ENCODE data around the gene FBXW5.

FBXW5 gene

DNA sequence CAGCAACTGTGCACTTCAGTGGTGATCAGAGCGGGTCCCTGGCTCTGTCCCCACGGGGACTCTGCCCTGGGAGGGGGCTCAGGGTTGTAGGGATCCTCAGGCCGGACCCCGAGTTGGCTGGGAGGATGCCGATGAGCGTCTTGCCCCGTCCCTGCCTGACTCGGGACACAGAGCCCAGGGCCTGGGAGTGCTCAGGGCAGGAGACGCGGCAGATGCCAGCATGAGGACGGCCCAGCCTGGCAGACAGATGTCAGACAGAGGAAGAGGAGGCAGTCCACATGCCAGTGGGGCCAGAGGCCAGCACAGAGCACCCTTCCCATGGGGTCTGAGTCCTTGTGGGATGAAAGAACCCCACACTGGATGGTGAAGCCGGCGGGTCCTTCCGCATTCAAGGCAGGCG, 18.8 kb upstream of the FBXW5 start:
- TF ChIP-seq, protein P1, sequence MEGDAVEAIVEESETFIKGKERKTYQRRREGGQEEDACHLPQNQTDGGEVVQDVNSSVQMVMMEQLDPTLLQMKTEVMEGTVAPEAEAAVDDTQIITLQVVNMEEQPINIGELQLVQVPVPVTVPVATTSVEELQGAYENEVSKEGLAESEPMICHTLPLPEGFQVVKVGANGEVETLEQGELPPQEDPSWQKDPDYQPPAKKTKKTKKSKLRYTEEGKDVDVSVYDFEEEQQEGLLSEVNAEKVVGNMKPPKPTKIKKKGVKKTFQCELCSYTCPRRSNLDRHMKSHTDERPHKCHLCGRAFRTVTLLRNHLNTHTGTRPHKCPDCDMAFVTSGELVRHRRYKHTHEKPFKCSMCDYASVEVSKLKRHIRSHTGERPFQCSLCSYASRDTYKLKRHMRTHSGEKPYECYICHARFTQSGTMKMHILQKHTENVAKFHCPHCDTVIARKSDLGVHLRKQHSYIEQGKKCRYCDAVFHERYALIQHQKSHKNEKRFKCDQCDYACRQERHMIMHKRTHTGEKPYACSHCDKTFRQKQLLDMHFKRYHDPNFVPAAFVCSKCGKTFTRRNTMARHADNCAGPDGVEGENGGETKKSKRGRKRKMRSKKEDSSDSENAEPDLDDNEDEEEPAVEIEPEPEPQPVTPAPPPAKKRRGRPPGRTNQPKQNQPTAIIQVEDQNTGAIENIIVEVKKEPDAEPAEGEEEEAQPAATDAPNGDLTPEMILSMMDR (conservative IDR thresholded peaks at IDR 0.05): no peak

DNA sequence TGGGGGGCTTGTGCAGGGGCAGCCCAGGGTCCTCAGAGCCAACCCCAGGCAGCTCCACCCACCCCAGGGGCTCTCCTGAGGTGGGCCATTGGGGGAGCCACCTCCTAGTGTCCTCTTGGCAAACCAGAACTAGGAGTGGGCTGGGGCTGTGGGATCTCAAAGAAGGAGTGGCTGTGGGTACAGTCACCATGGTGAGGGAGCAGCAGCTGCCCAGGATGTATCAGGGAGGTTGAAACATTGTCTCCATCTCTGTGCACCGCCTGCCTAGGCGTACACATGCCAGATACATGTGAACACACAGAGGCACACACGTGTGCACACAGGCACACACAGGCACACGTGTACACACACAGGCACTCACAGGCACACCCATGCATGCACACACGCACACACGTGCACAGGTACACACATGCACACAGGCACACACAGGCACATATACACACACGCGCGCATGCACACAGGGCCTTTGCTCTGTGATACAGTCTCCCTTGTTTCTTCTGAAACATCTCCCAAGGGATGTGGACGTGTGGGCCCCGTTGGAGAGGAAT, 18.2 kb upstream of the FBXW5 start:
- H3K27ac ChIP-seq: no peak overlapping the region
- TF ChIP-seq, protein P1 (conservative IDR thresholded peaks at IDR 0.05): no peak

More for the DNA sequence above, 18.8 kb upstream of the FBXW5 start:
- H3K27ac ChIP-seq: no peak overlapping the region

DNA sequence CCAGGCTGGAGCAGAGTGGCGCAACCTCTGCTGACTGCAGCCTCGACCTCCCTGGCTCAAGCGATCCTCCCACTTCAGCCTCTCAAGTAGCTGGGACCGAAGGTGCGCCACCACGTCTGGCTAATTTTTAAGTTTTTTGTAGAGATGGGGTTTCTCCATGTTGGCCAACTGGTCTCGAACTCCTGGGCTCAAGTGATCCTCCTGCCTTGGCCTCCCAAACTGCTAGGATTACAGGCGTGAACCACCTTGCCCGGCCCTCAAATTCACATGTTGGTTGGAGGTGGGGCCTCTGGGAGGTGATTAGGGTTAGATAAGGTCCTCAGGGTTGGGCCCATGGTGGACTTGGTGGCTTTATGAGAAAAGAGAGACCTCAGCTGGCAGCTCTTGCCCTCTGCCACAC, 17.6 kb upstream of the FBXW5 start:
- H3K27ac ChIP-seq: no peak overlapping the region
- TF ChIP-seq, protein P1 (conservative IDR thresholded peaks at IDR 0.05): no peak

DNA sequence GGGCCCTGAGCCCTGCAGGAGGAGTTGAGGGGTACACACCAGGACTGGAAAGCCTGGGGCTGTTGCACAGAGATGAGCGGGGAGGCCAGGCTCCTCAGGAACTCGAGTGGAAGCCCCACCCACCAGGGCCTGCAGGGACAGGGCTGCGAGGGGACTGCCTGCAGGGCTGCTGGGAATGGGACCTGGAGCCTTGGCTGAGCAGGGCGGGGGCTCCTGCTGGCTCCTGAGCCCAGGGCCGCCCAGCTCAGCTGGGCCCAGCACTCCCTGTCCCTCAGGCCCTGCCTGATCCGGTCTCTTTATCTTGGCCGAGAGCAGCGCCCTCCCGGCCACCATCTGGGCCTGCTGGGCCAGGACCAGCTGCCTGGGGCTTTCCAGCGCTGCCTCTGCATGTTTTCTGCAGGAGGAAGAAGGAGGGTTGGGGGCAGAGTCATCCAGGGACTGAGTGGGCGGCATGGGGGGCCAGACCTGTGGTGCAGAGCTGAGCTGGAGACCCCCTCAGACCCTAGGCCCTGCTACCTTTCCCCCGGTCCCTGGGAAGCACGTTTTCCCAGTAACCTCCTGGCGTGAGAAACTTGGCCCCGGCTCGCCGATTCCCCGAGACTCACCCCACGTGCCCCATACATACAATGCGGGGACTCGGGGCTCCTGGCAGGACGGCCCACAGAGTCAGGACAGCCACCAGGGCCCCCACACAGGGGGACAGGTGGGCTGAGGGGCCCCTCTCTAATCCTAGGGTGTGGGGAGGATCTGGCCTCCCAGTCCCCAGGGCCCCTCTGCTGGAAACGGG, 16.9 kb upstream of the FBXW5 start:
- H3K27ac ChIP-seq: no peak overlapping the region
- TF ChIP-seq, protein P1 (conservative IDR thresholded peaks at IDR 0.05): no peak

DNA sequence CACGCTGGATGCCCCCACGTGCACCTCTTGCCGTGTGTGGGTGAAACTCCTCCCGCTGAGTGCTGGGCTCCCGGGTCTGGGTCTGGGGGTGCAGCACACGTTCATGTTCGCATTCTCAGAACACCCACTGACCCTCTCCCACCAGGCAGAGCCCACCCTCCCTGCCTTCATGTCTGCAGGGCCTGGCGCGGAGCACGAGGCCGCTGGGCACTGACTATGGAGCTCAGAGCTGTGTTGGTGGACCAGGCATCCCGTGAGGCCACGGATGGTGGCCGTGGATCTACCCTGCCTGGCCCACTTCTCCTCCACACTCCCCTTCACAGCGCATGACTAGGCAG, 16.4 kb upstream of the FBXW5 start:
- TF ChIP-seq, protein P1 (conservative IDR thresholded peaks at IDR 0.05): no peak
- H3K27ac ChIP-seq: no peak overlapping the region

DNA sequence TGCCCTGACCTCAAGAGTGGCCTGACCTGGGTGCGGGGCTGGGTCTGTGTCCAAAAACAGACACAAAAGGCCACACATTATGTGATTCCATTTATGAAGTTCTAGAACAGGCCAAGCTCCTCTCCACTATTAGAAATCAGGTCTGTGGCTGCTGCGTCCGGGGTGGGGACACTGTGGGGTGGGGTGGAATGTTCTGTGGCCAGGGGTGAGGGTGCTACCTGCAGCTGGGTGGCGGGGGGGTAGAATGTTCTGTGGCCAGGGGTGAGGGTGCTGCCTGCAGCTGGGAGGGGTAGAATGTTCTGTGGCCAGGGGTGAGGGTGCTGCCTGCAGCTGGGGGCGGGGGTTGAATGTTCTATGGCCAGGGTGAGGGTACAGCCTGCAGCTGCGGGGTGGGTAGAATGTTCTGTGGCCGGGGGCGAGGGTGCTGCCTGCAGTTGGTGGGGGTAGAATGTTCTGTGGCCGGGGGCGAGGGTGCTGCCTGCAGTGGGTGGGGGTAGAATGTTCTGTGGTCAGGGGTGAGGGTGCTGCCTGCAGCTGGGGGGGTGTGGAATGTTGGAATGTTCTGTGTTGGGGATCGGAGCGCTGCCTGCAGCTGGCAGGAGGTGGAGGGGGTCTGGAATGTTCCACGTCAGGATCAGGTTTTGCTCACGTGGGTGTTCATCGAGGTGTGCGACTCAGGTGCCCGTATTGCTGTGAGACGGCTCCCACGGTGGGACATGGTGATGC, 15.8 kb upstream of the FBXW5 start:
- TF ChIP-seq, protein P1 (conservative IDR thresholded peaks at IDR 0.05): no peak
- H3K27ac ChIP-seq: no peak overlapping the region
